ENCODE results near the gene MTHFD2L.

The MTHFD2L gene

DNA sequence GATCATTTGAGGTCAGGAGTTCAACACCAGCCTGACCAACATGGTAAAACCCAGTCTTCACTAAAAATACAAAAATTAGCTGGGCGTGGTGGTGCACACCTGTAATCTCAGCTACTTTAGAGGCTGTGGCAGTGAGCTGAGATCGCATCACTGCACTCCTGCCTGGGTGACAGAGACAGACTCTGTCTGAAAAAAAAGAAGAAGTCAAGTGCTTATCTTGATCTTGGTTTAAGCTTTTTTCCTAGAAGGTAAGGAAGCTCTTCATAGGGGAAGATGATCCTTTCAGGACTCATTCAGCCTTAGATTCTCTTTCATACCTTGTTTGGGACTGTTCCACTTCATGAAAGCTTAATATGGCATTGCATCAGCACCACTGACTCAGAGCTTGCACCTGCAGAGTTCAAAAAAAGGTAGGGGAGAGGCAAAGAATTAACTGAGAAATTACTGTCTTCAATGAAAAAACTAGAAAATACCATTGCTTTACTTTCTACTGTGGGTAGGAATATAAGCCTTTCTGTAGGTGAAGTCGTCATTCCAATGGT is 79.6 kb downstream of the MTHFD2L start:
- DNase-seq = no peak

DNA sequence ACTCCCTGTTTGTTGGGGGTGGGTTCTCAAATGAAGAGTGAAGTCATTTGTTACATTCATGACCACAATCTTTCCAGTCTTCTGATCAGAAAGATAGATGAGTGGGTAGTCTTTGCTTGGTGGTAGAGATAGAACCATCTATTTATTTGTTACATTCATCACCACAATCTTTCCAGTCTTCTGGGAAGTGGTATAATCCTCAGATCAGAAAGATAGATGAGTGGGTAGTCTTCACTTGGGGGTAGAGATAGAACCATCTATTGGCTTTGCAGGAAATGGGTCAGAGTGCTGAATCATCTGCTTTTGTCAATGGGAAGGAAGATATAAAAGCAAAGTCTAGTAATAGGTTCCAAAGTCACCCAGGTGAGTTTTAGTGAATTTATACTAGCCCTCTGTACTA is 86.1 kb downstream of the MTHFD2L start:
- no peak for DNase-seq

DNA sequence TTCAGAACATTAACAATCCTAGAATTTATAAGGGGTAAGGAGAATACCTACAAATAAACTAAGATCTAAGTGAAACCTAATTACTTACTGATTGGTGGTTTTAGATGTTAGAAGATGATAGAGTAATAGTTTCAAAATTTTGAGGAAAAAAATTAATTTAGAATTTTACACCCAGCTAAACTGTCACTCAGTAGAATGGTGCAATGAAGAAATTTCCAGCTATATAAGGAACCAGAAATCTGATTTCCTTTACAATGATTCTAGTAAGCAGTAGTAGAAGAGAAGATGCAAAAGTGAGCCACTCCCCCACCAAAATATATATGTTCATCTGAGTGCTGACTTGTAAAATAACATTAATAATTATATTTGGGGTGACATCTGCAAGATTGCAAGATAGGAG is 95.0 kb downstream of the MTHFD2L start:
- DNase-seq = no peak

DNA sequence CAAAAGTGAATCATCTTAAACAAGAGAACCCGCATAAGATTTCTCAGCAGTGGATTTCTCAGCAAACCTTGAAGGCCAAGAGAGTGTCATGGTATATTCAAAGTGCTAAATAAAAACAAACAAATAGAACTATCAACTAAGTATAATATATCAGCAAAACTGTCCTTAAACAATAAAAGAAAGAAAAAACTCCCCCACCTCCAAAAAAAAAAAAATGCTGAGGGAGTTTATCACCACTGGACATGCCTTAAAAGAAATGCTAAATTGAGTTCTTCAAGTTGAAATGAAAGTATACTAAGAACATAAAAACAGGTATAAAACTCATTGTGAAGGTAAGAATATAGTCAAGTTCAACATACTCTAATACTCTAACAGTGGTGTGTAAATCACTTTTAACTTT is 96.5 kb downstream of the MTHFD2L start:
- no peak for DNase-seq

DNA sequence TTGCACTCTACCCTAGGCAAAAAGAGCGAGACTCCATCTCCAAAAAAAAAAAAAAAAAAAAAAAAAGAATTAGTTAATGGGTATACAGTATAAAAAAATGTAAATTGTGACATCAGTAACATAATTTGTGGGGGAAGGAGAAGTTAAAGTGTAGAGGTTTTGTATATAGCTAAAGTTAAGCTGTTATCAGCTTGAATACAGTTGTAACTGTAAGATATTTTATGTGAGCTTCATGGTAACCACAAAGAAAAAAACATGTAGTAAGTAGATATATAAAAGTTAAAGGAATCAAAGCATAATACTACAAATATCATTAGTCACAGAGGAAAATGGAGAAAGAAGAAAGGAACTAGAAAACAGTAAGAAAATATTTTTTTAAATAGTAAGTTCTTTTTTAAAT is 97.2 kb downstream of the MTHFD2L start:
- DNase-seq = no peak

DNA sequence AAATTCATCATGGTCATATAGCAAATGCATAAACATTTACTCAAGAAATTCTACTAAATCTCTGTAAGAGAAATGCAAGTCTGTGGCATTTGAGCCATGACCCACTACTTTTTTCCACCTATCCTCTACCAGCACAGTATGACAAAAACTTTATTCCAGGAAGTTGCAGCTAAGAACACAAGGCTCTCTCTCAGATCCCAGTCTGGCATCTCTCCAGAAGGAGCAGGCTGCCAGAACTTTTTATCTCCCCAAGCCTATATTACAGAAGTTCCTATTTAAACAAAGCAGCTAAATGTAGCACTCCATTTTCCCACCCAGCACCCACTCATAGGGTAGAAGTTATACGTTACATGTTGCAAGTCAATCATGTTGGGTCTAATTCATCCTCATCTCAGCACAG is 101.0 kb downstream of the MTHFD2L start:
- DNase-seq = peak in 8 of 58 donors; percentile 0 to 24 (median 3)

DNA sequence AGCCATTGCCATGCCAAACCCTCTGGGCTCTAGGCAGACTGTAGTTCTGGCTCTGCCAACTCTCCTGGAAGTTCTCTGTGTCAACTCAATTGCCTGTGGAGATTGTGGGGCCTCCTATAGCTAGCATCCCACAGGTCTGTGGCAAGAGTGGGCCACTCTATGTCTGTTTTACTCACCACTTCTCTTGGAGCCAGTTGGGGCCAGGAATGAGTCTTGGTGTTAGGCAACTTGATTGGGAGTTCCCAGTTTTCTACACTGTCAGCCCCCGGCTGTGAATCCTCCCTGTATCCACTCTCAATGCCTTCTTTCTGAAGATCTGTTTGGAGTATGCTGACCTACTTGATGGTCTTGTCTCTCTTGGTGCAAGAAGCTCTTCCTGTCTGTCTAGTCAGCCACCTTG is 102.1 kb downstream of the MTHFD2L start:
- no peak for DNase-seq

DNA sequence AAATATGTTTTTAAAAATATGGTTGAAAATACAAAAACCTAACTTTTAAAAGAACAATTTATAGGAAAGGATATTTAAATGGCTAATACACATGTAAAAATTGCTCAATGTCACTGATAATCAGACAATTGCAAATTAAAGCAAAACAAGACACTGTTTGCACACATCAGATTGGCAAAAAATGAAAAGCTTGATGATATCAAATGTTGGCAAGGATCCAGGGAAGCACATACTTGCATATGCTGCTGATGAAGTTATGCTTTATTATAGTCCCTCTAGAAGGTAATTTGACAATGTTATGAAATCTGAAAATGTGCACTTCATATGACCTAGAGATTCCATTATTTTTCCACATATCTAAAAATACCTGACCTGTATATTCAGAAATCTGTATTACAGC is 104.6 kb downstream of the MTHFD2L start:
- no peak for DNase-seq

DNA sequence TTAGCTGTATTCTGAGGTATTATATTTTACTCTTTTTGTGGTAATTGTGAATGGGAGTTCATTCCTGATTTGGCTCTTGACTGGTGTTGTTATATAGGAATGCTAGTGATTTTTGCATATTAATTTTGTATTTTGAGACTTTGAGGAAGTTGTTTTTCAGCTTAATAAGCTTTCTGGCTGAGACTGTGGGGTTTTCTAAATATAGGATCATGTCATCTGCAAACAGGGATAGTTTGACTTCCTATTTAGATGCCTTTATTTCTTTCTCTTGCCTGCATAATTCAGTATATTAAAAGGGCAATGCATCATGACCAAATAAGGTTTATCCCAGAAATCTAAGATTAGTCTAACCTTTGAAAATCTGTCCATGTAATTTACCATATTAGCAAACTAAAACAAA is 105.6 kb downstream of the MTHFD2L start:
- no peak for DNase-seq

DNA sequence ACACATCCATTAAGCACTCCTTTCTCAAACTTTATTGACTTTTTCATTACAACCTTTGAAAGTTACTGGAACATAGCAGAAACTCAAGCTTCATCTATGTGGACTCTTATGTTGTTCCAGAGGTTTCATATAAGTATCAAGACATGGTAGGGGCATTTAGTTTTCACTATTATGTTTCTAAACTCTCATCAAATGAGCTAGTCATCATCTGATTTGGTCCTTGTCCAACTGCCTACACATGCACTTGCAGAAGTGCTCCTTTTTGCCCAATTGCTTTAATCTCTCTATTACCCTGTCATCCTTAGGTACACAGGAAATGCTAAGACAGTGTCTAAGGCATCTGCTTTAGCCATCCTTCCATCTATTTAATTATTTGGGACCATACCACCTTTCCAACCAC is 108.2 kb downstream of the MTHFD2L start:
- DNase-seq = no peak

DNA sequence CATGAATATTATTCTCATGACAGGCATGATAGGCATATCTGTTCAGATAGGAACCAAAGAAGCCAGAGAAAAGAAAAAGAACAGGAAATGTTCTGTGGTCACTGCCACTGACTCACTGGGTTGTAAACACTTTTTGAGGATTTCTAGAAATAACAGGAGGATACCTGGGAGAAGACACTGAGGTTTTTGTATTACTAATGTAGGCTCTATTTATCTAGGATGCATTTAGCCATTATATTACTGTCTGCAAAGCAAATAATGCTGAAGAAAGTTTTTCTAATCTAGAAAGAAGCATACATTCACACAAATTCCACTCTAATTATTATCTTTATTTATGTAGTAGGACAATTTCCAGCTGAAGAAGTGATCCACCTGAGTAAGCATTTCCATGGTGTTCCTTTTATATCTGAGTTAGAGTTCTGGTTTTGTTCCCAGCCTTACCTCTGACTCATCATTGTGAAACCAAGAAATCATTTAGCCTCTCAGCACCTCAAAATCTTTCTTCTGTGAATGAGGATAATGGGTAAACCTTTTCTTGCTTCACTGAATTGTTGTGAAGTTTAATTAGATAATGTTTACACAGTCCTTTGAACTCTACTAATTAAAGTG is 110.2 kb downstream of the MTHFD2L start:
- no peak for DNase-seq

DNA sequence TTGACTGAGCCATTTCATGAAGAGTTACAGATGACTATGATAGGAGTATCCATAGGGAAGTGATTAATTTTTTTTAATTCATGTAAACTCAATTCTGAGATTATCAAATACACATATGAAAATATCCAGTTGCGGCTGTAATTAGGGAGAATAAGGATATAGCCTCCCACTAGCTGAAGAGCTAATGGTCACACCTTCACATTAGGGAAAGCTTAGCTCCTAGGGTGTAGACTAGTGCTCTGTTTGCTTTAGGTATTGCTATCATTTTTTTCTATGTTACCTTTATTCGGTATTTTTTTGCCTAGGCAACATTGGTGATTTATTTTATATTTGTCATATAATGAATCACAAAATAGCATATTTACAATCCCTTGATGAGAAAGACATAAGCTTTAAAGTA is 110.7 kb downstream of the MTHFD2L start:
- no peak for DNase-seq

DNA sequence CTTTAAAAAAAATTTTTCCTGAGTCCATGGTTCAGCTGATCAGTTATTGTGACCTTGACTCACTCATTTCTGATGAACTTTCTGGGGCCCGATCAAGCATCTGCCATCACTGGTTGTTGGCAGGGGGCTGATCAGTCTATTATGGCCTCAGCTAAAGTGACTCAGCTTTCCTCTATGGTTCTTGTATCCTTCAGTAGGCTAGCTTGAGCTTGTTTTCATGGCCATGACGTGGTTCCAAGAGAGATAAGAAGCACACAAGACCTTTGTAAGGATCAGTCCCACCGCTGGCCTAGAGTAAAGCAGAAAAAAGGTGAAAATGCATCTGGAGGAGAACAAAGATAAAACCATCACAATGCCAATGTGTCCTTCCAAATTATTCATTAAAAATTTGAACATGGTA is 120.6 kb downstream of the MTHFD2L start:
- DNase-seq = no peak

DNA sequence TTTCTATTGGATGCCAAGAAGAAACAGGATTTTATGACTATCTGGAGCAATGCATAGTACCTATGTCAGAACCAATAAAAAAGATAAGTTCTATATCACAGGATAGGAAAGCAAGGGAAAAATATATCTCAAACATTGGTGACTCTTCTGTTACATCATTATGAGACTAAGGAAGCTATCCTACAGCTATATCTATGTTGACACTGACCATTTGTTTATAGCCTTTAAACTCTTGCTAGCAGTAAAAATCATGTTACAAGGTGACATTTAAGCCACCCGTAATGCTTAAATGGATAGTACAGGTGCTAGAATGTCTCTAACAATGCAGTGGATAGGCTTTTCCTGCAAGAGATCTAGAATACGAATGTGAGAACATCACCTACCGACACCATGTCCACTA is 121.8 kb downstream of the MTHFD2L start:
- no peak for DNase-seq

DNA sequence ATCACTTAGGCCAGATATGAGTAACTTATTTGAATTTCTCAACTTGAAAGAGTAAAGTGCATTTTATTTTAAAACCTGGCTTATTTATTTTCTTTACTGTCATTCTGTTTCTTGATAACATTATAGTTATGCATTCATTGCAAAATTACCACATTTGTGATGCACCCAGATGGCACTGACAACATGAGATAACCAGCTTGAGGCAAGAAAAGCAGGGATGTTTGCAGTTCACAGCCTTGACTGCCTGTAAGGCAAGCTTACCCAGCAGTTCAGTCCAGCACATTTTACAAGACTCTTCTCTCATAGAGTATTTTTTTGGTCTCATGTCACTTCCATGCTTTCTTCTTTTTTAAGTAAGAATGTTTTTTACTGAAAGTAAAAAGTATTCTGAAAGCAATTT is 125.0 kb downstream of the MTHFD2L start:
- DNase-seq = no peak

DNA sequence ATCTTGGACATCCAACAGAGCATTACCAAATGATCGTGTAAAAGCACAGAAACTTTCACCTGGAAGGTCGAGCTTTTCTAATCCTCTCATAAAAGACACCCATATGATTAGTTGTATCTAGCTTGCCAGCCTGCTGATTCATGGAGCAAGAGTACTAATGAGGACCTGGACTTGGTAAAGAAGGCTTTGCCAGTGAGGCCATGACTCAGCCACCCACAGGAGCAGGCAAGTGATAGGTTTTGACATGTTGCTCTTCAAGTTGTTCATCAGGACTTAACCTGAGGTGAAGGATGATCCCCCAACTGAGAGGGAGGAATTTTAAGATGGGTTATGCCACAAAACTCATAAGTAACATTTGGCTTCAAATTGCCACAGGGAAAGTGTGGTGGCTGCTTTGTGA is 125.7 kb downstream of the MTHFD2L start:
- no peak for DNase-seq

DNA sequence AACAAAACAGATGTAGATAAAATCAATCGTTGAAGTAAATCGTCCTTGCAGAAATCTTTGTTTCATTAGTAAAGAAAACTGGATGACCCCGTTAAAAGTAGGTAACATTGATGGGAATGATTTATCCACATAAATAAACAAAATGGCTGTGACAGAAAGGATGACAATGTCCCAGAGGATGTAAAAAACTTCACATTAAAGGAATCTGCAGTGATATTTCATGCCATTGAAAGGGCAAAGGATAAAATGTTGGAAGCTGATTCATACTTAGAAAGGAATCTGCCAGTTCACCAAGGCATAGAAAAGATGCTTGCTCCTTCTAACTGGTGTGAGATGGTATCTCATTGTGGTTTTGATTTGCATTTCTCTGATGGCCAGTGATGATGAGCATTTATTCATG is 126.1 kb downstream of the MTHFD2L start:
- no peak for DNase-seq

DNA sequence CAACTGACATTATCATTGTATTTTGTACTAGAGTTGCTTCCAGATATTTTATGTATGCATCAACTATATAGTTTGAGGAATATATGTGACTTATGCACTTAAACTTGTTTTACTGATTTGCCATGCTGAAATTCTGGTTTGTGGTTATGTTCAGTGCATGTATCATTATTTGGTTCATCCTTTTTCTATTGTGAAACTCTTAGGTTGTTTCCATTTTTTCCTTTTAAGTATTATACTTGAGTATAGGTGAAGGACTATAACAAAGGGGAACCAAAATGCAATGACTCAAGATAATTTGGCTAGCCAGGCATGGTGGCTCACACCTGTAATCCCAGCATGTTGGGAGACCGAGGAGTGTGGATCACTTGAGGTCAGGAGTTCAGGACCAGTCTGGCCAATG is 129.2 kb downstream of the MTHFD2L start:
- DNase-seq = no peak

DNA sequence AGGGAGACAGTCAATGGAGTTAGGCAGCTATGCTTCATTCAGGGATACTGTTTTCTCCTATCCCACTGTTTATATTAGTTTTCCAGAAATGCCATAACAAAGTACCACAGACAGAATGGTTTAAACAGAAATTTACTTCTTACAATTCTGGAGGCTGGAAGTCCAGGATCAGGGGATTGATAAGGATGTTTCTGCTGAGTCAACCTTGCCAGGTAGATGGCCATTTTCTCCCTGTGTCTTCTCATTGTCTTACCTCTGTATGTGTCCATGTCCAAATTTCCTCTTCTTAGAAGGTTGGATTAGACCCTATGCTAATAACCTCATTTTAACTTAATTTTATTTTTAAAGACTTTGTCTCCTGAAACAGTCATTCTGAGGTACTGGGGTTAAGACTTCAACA is 129.9 kb downstream of the MTHFD2L start:
- no peak for DNase-seq

DNA sequence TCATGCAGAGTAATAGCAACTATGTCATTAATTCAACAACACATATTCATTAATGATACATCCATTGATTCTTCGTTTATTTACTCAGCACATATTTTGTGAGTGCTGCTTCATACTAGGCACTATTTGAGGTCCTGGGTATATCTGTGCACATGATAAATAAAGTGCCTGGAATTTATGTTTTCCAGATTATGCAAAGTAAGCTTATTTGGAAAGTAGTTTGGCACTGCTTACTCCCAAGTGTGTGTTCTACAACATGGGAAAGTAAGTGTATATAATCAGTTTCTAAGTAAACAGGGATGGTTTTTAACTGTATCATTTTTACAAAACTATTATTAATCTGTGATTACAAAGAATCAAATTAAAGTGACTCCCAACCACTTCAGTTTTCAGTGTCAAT is 133.6 kb downstream of the MTHFD2L start:
- no peak for DNase-seq

DNA sequence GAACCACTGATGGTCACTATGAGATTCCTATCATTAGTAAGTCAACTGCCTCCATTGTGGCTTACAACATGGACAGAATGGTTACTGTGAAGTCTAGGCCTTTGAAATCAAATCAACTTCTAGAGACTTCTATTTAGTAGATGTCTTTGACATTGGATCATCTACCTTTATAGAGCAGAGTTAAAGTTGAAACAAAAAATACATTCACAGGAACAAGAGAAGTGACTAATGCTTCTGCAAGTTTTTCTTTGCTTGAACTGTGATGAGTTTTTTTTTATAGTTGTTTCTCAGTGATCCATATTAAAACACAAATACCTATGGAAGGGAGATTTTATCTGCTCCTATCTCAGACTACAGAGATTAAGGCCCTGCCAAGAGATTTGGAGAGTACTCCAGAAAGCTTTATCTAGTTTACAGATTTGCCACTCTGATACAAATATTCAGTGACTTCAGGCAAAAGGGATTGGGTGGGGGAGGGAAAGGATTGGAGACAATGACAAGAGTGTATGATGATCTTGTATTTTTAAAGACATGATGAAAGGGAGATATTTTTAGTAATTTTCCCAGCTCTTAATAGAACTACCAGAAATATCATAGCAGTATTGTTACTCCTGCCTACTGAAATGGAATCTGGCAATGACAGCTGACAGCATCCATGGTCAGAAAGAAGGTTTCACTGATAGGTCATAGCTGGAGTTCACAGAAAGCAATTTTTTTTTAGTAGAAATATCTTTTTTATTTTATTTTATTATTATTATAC is 134.4 kb downstream of the MTHFD2L start:
- DNase-seq = no peak

DNA sequence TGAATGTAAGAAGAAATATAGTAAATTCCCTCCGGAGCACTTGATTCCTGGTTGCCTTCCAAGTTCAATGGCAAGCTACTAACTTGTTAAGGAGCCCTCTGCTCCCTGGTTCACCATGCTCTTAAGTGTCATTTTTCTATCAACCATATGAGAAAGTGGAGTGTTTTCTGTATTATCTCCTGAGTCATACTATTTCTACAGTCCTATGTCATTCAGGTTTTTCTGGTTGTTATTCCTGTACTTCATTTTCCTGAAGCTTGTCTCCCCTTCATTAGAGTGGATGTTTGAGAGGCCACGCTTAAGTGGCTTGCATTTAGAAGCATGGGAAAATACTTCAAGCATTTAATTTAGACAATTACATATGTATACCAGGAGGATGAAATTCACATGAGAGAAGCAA is 135.6 kb downstream of the MTHFD2L start:
- no peak for DNase-seq

DNA sequence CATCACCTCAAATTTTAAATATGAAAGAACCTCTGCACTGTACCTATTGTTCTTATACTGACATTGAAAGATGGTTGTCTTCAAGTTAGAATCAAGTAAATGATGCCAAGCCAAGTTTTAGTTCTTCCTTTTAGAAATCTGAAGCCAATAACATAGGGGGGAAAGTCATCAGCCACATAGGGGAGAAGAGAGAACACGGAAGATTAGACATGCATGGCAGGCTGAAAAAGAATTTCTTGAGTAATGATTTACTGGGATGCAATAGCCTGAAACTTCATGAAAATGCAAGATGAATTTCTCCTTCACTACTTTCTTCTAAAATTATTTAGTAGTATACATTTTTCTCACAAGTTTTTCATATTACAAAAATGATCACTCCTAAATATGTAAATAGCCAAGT is 136.8 kb downstream of the MTHFD2L start:
- no peak for DNase-seq
